IPS-NIHi11 (cell line): Measurements from ENCODE around the gene VRK3.

Experiments
- DNase-seq: peaks from one replicate; pipeline ENCODE4 v3.0.0; 2012; ENCODE audit warnings: mixed read lengths, low spot score

The VRK3 gene

GRCh38 chr19:49929611-49930482 is 95.3 kb downstream of the VRK3 start:
- DNase-seq: peak; percentile 94

- DNase-seq: peak; percentile 99
Measured at GRCh38 chr19:49929121-49929610, 96.0 kb downstream of the VRK3 start, which contains the start of the genes ATF5 and NUP62. ATF5 (plus strand) TSS chr19:49929205; CDS start chr19:49930851, 1,646 bp downstream. NUP62 (minus strand) TSS chr19:49929504; CDS start chr19:49909807, 19,697 bp downstream.

GRCh38 chr19:49927526-49928264 is 97.5 kb downstream of the VRK3 start:
- no peak for DNase-seq

GRCh38 chr19:49926515-49926914 is 98.7 kb downstream of the VRK3 start:
- no peak for DNase-seq
